ENCODE measurements around the gene GTF2H1. TPM values are rescaled to one million over a fixed set of nuclear protein-coding genes. Genes with fewer than 3 reads are reported as not detected.

GTF2H1 gene
- total RNA-seq, 4 donors from 2014 or later = 50.7 to 80.4 (median 77.1) TPM

DNA sequence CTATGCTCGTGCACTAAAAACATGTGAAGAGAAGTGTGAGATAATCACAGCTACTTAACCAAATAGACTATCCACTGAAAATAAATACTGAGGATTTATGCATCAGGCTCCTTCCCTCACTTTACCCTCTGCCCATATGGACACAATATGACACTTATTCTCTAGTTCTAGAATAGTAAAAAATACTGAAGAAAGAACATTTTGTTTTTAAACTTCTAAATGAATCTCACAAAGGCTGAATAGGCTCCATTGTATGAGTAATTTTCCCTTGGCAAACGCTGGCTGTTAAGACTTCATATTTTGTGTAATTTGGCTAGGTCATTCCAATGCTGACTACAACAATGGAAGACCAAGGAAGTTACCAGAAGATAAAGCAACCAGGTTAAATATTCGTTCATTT, 10.4 kb upstream of the GTF2H1 start:
- TF ChIP-seq, protein P1, sequence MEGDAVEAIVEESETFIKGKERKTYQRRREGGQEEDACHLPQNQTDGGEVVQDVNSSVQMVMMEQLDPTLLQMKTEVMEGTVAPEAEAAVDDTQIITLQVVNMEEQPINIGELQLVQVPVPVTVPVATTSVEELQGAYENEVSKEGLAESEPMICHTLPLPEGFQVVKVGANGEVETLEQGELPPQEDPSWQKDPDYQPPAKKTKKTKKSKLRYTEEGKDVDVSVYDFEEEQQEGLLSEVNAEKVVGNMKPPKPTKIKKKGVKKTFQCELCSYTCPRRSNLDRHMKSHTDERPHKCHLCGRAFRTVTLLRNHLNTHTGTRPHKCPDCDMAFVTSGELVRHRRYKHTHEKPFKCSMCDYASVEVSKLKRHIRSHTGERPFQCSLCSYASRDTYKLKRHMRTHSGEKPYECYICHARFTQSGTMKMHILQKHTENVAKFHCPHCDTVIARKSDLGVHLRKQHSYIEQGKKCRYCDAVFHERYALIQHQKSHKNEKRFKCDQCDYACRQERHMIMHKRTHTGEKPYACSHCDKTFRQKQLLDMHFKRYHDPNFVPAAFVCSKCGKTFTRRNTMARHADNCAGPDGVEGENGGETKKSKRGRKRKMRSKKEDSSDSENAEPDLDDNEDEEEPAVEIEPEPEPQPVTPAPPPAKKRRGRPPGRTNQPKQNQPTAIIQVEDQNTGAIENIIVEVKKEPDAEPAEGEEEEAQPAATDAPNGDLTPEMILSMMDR (IDR thresholded peaks at IDR 0.05; ENCODE audit: low read depth) = no peak

DNA sequence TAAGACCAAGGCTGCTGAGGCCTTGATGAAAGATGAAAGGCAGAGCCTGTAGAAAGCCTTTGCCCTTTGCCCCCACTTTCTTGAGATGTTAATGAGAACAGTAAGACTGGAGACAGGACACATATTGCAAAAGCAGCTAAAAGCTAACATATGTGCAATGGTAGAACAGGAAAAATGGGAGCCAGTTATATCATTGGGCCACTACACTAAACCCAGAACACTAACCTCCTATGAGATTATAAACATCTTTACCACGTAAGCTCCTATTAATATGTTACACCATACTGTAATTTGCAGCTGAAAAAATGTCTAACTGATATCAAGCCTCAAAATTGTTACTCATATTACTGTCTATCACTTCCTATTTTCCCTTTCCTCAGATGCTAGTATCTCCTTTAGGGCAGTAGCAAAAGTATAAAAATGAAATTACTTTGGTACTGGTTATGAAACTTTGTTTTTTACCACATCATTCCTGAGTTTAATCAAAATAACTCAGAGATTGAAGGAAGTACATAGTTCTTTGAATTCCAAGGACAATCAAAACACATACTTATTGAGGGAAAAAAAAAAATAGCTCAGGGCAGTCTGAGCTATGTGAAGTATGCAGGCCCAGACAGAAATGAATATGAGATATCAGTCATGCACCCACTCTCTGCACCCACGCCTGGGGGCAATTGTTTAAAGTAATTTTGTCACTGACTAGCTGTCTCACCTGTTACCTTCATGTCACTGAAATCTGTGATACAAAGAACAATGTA, 9.5 kb upstream of the GTF2H1 start:
- TF ChIP-seq, protein P1 (IDR thresholded peaks at IDR 0.05; ENCODE audit: low read depth) = no peak

DNA sequence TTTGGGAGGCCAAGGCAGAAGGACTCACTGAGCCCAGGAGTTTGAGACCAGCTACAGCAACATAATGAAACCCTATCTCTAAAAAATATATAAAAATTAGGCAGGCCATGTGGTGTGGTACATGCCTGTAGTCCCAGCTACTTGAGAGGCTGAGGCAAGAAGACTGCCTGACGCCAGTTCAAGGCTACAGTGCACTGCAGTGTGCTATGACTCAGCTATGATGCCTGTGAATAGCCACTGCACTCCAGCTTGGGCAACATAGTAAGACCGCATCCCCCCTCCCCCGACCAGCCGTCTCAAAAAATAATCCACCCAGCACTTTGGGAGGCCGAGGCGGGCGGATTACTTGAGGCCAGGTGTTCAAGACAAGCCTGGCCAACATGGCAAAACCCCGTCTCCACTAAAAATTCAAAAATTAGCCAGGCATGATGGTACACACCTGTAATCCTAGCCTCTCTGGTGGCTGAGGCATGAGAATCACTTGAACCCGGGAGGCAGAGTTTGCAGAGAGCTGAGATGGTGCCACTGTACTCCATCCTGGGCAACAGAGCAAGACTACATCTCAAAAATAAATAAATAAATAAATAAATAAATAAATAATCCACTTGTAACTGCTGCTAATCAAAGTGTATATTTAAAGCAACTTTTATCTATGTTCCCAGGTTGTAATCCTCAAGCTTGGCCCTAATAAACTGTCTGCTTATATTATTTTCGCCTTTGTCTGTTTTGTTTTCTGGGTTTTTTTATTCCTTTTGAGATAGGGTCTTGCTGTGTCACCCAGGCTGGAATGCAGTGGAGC, 8.2 kb upstream of the GTF2H1 start:
- TF ChIP-seq, protein P1 (IDR thresholded peaks at IDR 0.05; ENCODE audit: low read depth) = no peak

DNA sequence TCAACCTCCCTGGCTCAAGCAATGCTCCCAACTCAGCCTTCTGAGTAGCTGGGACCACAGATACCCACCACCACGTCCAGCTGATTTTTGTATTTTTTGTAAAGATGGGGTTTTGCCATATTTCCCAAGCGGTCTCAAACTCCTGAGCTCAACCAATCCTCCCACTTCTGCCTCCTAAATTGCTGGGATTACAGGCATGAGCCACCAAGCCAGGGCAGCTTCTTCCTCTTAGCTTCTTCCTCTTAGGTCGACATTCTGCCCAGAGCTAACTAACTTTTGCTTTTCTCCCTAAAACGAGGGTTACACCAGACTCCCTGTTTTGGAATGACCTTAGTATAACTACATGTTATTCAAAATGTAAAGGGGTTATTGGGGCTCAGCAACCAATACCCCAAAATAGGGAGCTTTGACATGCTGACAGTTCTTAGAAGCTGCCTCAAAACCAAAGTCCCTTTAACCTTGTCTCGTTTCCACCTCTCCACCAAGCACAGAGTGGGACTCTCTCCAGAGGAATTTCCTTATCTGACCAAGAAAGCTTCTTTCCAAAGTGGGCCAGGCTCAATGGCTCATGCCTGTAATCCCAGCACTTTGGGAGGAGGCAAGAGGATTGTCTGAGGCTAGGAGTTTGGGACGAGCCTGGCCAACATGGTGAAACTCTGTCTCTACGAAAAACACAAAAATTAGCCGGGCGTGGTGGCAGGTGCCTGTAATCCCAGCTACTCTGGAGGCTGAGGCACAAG, 7.4 kb upstream of the GTF2H1 start:
- TF ChIP-seq, protein P1 (IDR thresholded peaks at IDR 0.05; ENCODE audit: low read depth) = no peak

DNA sequence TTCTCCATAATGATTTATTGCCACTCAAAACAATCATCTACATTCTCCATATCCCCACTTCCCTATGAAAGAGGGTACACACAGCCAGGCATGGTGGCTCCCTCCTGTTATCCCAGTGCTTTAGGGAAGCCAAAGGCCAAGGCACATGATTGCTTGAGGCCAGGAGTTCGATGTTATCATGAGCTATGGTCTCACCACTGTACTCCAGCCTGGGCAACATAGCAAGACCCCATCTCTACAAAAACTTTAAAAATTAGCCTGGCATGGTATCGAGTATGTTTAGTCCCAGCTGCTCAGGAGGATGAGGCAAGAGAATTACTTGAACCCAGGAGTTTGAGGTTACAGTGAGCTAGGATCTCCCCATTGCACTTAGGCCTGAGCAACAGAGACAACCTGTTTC, 6.5 kb upstream of the GTF2H1 start:
- TF ChIP-seq, protein P1 (IDR thresholded peaks at IDR 0.05; ENCODE audit: low read depth) = no peak

DNA sequence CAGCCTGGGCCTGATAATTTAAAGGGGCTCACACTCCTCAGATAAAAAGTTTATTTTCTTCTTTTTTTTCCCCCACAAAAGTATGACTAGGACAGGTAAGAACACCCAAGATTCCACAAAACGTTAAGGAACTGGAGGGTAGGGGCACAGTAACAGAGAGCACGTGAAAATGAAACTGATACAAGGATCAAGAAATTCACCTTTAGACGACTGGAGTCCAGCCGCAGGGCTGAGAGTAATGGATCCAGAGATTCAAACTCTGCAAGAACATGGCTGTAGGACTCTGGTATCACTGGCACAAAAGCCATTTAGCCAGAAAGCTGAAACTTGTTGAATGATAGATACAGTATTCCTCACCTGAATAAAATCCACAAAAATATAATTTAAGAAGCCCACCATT, 4.8 kb upstream of the GTF2H1 start:
- TF ChIP-seq, protein P1 (IDR thresholded peaks at IDR 0.05; ENCODE audit: low read depth) = no peak

DNA sequence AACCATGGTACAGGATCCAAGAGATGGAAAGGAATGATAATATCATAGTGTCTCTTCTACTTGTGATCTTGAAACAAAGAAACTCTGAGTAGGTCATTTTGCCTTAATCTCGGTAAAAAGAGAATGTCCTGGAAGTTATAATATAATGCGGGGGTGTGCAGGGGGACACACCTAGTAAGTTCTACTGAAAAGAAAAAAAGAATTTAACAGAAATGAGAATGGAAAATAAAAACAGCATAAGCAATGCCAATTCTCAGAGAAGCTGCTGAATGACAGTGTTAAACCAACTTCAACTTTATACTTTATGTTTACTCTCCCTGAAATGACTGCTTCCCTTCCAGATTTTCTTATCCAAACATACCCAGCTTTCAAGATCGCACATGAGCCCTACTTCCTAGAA, 2.5 kb upstream of the GTF2H1 start:
- TF ChIP-seq, protein P1 (IDR thresholded peaks at IDR 0.05; ENCODE audit: low read depth) = no peak

Measured in subcutaneous adipose tissue (tissue), 4 donors.